GM12878 (cell line): Measurements from ENCODE around the gene HLA-DRA. TPM values are rescaled to one million over a fixed set of nuclear protein-coding genes. Genes with fewer than 3 reads are reported as not detected.
A peak's percentile ranks its signal among the peaks of the same experiment; 100 is the strongest.

ENCODE experiments used
- ATF7 ChIP-seq: fragments of 450-650 bp; IDR thresholded peaks from 2 replicates; pipeline ENCODE4 v1.6.1; 2016; ENCODE audit warnings: low read depth, mild to moderate bottlenecking
- BHLHE40 ChIP-seq, 2 experiments: fragments of 450-650 bp in 1 of 2; IDR thresholded peaks; 2 replicates each; pipeline ENCODE4 v1.6.1; 2011 to 2017; ENCODE audit warnings: low read depth in 2 of 2, borderline replicate concordance in 1 of 2, improper control_type of control experiment in 1 of 2, low read length in 1 of 2, mild to moderate bottlenecking in 1 of 2
- CBX5 ChIP-seq: sonication (generic); IDR thresholded peaks from 2 replicates; pipeline ENCODE4 v1.6.1; 2016; ENCODE audit warnings: low read depth, moderate library complexity, mild to moderate bottlenecking, inconsistent platforms
- FOXM1 ChIP-seq: IDR thresholded peaks from 2 replicates; pipeline ENCODE4 v1.6.1; 2012; ENCODE audit warnings: low read depth, mild to moderate bottlenecking, inconsistent platforms, low read length, moderate library complexity
- IRF4 ChIP-seq: IDR thresholded peaks from 2 replicates; pipeline ENCODE4 v1.6.1; 2011; ENCODE audit warnings: low read depth, low read length
- LARP7 ChIP-seq: fragments of 450-650 bp; IDR thresholded peaks from 2 replicates; pipeline ENCODE4 v1.6.1; 2017; ENCODE audit warnings: mild to moderate bottlenecking
- PML ChIP-seq: IDR thresholded peaks from 2 replicates; pipeline ENCODE4 v1.6.1; 2012; ENCODE audit warnings: low read length, inconsistent platforms
- RAD21 ChIP-seq: IDR thresholded peaks from 2 replicates; pipeline ENCODE4 v1.6.1; 2011; ENCODE audit warnings: mild to moderate bottlenecking, low read depth, low read length, moderate library complexity; ENCODE audit not compliant: insufficient read depth
- RB1 ChIP-seq: fragments of 450-650 bp; formaldehyde crosslinking; IDR thresholded peaks from 2 replicates; pipeline ENCODE4 v1.6.1; 2017; ENCODE audit warnings: mild to moderate bottlenecking, borderline replicate concordance
- STAT1 ChIP-seq: fragments of 450-650 bp; conservative IDR thresholded peaks from 2 replicates; pipeline ENCODE4 v1.6.1; 2014; ENCODE audit warnings: antibody characterized with exemption, mild to moderate bottlenecking
- STAT3 ChIP-seq: IDR thresholded peaks from 2 replicates; pipeline ENCODE4 v1.6.1; 2011; ENCODE audit warnings: low read depth, low read length, improper control_type of control experiment
- USF2 ChIP-seq: IDR thresholded peaks from 2 replicates; pipeline ENCODE4 v1.6.1; 2011; ENCODE audit warnings: low read depth, low read length, improper control_type of control experiment, borderline replicate concordance
- ZBTB40 ChIP-seq: fragments of 450-650 bp; IDR thresholded peaks from 2 replicates; pipeline ENCODE4 v1.6.1; 2016; ENCODE audit warnings: mild to moderate bottlenecking, moderate library complexity, borderline replicate concordance
- ZNF687 ChIP-seq: fragments of 450-650 bp; IDR thresholded peaks from 2 replicates; pipeline ENCODE4 v1.6.1; 2017; ENCODE audit warnings: mild to moderate bottlenecking, moderate library complexity
- polyA plus RNA-seq, 11 experiments: library from polyadenylated mRNA; depleted of rRNA in 4 of 11; unstranded in 6 of 11; stranded (reverse) in 5 of 11; fragments of >200 nt; fragmentation: Nextera tagmentation in 4 of 11; fragmentation: Illumina TruSeq in 1 of 11; extraction: Ambion mirVana in 4 of 11; extraction: Trizol in 1 of 11; gene quantifications; 1 replicate in 1 of 11; 2 replicates in 10 of 11; pipeline versions ENCODE4 v1.2.1 to v1.2.3, GENCODE V29; 2011 to 2016; ENCODE audit warnings: inconsistent platforms in 2 of 11, missing spikeins in 2 of 11, low read depth in 1 of 11
- total RNA-seq, 4 experiments: library from RNA; depleted of rRNA in 3 of 4; stranded (reverse); fragments of >200 nt in 3 of 4; fragmentation: Illumina TruSeq in 1 of 4; extraction: Trizol in 1 of 4; gene quantifications; 2 replicates each; pipeline versions ENCODE4 v1.2.1 to v1.2.3, GENCODE V29; 2013 to 2021
- TF ChIP-seq, protein P1 (sequence below): fragments of 450-650 bp; IDR thresholded peaks from 2 replicates; pipeline ENCODE4 v1.6.1; 2017; ENCODE audit warnings: mild to moderate bottlenecking, moderate library complexity

The HLA-DRA gene
- total and polyA plus RNA-seq, 10 of the 15 experiments (the other 5 are each of a cell fraction or from before 2014, with no cell fraction given): 2,040 to 7,093 (median 2,859) TPM

GRCh38 chr6:32439602-32440214 lies at the start of gene HLA-DRA (continued):
- TF ChIP-seq ZBTB40 (no peak), ATF7 (peak; percentile 61), RAD21 (no peak), RB1 (no peak), STAT1 (no peak), CBX5 (peak; percentile 84; the same call in 1 of the 2 replicates), LARP7 (peak; percentile 92), STAT3 (no peak), IRF4 (peak; percentile 7; the same call in 1 of the 2 replicates), FOXM1 (peak; percentile 80), ZNF687 (peak; percentile 94), BHLHE40 (IDR thresholded peaks at IDR 0.05; ENCODE audit: borderline replicate concordance in 1 of 2, low read depth in 2 of 2, low read length in 1 of 2) (peak; percentile 58 to 80; a peak in 3 of 4 replicates), PML (peak; percentile 100), USF2 (no peak)
- TF ChIP-seq, protein P1, sequence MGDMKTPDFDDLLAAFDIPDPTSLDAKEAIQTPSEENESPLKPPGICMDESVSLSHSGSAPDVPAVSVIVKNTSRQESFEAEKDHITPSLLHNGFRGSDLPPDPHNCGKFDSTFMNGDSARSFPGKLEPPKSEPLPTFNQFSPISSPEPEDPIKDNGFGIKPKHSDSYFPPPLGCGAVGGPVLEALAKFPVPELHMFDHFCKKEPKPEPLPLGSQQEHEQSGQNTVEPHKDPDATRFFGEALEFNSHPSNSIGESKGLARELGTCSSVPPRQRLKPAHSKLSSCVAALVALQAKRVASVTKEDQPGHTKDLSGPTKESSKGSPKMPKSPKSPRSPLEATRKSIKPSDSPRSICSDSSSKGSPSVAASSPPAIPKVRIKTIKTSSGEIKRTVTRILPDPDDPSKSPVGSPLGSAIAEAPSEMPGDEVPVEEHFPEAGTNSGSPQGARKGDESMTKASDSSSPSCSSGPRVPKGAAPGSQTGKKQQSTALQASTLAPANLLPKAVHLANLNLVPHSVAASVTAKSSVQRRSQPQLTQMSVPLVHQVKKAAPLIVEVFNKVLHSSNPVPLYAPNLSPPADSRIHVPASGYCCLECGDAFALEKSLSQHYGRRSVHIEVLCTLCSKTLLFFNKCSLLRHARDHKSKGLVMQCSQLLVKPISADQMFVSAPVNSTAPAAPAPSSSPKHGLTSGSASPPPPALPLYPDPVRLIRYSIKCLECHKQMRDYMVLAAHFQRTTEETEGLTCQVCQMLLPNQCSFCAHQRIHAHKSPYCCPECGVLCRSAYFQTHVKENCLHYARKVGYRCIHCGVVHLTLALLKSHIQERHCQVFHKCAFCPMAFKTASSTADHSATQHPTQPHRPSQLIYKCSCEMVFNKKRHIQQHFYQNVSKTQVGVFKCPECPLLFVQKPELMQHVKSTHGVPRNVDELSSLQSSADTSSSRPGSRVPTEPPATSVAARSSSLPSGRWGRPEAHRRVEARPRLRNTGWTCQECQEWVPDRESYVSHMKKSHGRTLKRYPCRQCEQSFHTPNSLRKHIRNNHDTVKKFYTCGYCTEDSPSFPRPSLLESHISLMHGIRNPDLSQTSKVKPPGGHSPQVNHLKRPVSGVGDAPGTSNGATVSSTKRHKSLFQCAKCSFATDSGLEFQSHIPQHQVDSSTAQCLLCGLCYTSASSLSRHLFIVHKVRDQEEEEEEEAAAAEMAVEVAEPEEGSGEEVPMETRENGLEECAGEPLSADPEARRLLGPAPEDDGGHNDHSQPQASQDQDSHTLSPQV: no peak
